BJ (cell line): ENCODE results near the gene DUSP15. TPM values are rescaled to one million over a fixed set of nuclear protein-coding genes. Genes with fewer than 3 reads are reported as not detected.

ENCODE experiments used
- CTCF ChIA-PET: fragments of 350-600 bp; formaldehyde crosslinking; extraction: SDS; loops from one replicate; lab custom pipeline; 2021; ENCODE audit warnings: antibody characterized with exemption, inconsistent platforms; lab: Yijun Ruan, JAX
- POLR2A ChIA-PET: fragments of 300-600 bp; sonication (Branson Sonifier 250); formaldehyde crosslinking; extraction: SDS; loops from one replicate; lab custom pipeline; 2021; ENCODE audit warnings: antibody characterized with exemption; lab: Charles Lee
- DNase-seq: peaks from one replicate; pipeline ENCODE4 v3.0.0-alpha.2; 2011; ENCODE audit warnings: low read depth
- H3K27me3 ChIP-seq: 2 replicates; pipeline ENCODE4 v1.6.0; 2011; ENCODE audit warnings: low read length; ENCODE audit not compliant: control insufficient read depth, insufficient read depth
- H3K36me3 ChIP-seq: 2 replicates; pipeline ENCODE4 v1.5.1; 2011; ENCODE audit warnings: low read length; ENCODE audit not compliant: control insufficient read depth, insufficient read depth
- H3K4me3 ChIP-seq: 2 replicates; pipeline ENCODE4 v1.5.1; 2011; ENCODE audit warnings: low read depth, mild to moderate bottlenecking, control low read depth, low read length
- CTCF ChIP-seq: IDR thresholded peaks from 2 replicates; pipeline ENCODE4 v1.5.1; 2011; ENCODE audit warnings: low read depth, mild to moderate bottlenecking, control low read depth, inconsistent platforms, low read length, moderate library complexity; ENCODE audit not compliant: insufficient read depth
- polyA plus RNA-seq: library from polyadenylated mRNA; depleted of rRNA; stranded (reverse); fragments of >200 nt; gene quantifications from 2 replicates; pipeline ENCODE4 v1.2.3, GENCODE V29; 2011

Gene DUSP15
- polyA plus RNA-seq, 1 experiment, result 0.09 TPM

- DNase-seq, result no peak
- ChIA-PET POLR2A (no interaction called here), CTCF (no interaction called here)
- H3K4me3 ChIP-seq, result no peak overlapping the region
- no peaks in the 10 kb centered on the region for H3K36me3 ChIP-seq
- peaks cover 6% of the 10 kb centered on the region for H3K27me3 ChIP-seq
- TF ChIP-seq CTCF, result no peak
Observed at GRCh38 chr20:31909253-31910070, 39.1 kb upstream of the DUSP15 start.

GRCh38 chr20:31908424-31908823, 38.1 kb upstream of the DUSP15 start:
- TF ChIP-seq CTCF, result no peak
- DNase-seq, result no peak
- no peaks in the 10 kb centered on the region for H3K36me3 ChIP-seq
- CTCF ChIA-PET, result interaction anchor here (0.6 kb wide), 1 partner anchor 12 kb away, joined by 4 read pairs; no protein-coding TSS in a partner anchor
- POLR2A ChIA-PET, result no interaction called here
- H3K4me3 ChIP-seq, result no peak overlapping the region
- peaks cover 2% of the 10 kb centered on the region; the same call in 1 of the 2 replicates for H3K27me3 ChIP-seq

GRCh38 chr20:31908016-31908415, 37.7 kb upstream of the DUSP15 start:
- peaks cover 2% of the 10 kb centered on the region; the same call in 1 of the 2 replicates for H3K27me3 ChIP-seq
- H3K4me3 ChIP-seq, result no peak overlapping the region
- ChIA-PET CTCF (interaction anchor here (0.6 kb wide), 1 partner anchor 12 kb away, joined by 4 read pairs; no protein-coding TSS in a partner anchor), POLR2A (no interaction called here)
- DNase-seq, result no peak
- no peaks in the 10 kb centered on the region for H3K36me3 ChIP-seq
- TF ChIP-seq CTCF, result no peak

- peaks cover 2% of the 10 kb centered on the region; the same call in 1 of the 2 replicates for H3K27me3 ChIP-seq
- no peak overlapping the region for H3K4me3 ChIP-seq
- H3K36me3 ChIP-seq, result no peaks in the 10 kb centered on the region
- ChIA-PET CTCF (no interaction called here), POLR2A (no interaction called here)
- TF ChIP-seq CTCF, result no peak
- no peak for DNase-seq
Observed at GRCh38 chr20:31907046-31907445, 36.7 kb upstream of the DUSP15 start.

GRCh38 chr20:31906001-31906400, 35.7 kb upstream of the DUSP15 start:
- no peak for TF ChIP-seq CTCF
- Histone ChIP-seq H3K36me3 (no peaks in the 10 kb centered on the region), H3K4me3 (no peak overlapping the region), H3K27me3 (no peaks in the 10 kb centered on the region)
- ChIA-PET POLR2A (no interaction called here), CTCF (no interaction called here)
- DNase-seq, result no peak
